ENCODE measurements around the gene HACD1. TPM values are rescaled to one million over a fixed set of nuclear protein-coding genes. Genes with fewer than 3 reads are reported as not detected.

Gene HACD1, protein sequence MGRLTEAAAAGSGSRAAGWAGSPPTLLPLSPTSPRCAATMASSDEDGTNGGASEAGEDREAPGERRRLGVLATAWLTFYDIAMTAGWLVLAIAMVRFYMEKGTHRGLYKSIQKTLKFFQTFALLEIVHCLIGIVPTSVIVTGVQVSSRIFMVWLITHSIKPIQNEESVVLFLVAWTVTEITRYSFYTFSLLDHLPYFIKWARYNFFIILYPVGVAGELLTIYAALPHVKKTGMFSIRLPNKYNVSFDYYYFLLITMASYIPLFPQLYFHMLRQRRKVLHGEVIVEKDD
- 1 to 10 TPM; 4.2 to 5.4 TPM for total RNA-seq

DNA sequence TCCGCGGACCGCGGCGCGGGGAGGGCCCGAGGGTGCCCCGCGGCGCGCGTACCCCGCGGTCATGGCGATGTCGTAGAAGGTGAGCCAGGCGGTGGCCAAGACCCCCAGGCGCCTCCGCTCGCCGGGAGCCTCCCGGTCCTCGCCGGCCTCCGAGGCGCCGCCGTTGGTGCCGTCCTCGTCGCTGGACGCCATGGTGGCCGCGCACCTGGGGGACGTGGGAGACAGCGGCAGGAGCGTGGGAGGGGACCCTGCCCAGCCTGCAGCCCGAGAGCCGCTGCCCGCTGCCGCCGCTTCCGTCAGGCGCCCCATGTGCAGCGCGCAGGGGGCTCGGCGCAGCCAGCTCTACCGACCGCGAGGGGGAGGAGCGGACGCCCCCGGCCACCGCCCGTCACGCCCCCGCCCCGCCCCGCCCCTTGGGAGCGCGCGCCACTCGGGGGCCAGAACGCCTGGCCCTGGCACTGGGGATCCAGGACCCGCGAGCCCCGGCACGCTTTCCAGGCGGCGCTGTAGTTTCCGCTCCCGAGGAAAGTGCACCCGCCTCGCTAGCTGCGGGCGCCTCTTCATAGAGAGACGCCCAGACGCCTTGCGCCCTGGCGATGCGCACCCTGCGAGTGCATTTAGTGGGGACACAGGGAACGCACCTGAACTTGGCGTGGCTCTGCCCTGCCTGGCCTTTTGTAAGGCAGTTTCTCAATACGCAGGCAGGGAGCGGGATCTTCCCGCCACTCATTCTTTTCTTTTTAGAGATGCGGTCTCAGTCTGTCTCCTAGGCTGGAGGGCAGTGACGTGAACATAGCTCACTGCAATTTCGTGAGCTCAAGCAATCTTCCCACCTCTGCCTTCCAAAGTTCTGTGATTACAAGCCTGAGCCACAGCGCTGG, at the start of gene HACD1:
Gene HACD1 (minus strand): TSS at position 344 of the 881 bp plus-strand sequence. CDS start 35 bp downstream, at position 309.
- Mint-ChIP-seq H3K27ac (no peak within 1 kb of the TSS), H3K27me3 (ENCODE audit: low read depth) (peaks cover 21% of the 10 kb centered on the region), H3K4me1 (ENCODE audit: low read depth) (peaks cover 11% of the 10 kb centered on the region), H3K4me3 (peak within 1 kb of the TSS; percentile 88 to 93), H3K9me3 (no peaks in the 10 kb centered on the region), H3K36me3 (ENCODE audit: insufficient read depth in 2 of 2) (no peaks in the 10 kb centered on the region)
- DNase-seq = peak; percentile 64 to 65
- ATAC-seq (replicated peaks in 1 of 2) = peak; percentile 76 to 81

DNA sequence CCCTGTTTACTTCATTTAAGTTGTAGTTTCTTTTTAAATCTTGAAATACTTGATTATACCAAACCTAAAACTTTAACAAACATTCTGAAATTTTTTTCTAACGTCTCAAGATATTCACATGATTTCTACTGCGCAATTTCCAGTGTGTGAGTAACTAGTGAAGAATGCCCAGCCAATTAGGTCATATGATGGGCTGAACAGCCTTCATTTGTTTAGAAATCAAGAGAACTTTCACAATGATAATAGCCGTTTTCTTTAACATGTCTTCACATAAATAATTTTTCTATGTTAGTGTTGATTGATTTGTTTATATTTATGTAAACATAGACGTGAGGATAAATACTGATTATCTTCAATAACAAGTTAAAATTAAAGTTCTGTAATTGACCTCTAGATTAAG, 48.6 kb upstream of the HACD1 start:
- DNase-seq (no peak), ATAC-seq (replicated peaks in 1 of 2) (no peak)
- Mint-ChIP-seq H3K9me3 (no peaks in the 10 kb centered on the region), H3K36me3 (ENCODE audit: insufficient read depth in 2 of 2) (peaks cover 7 to 15% of the 10 kb centered on the region in 2 donors), H3K27ac (no peak overlapping the region), H3K4me3 (no peak overlapping the region), H3K27me3 (ENCODE audit: low read depth) (no peaks in the 10 kb centered on the region), H3K4me1 (ENCODE audit: low read depth) (peaks cover 70% of the 10 kb centered on the region)

DNA sequence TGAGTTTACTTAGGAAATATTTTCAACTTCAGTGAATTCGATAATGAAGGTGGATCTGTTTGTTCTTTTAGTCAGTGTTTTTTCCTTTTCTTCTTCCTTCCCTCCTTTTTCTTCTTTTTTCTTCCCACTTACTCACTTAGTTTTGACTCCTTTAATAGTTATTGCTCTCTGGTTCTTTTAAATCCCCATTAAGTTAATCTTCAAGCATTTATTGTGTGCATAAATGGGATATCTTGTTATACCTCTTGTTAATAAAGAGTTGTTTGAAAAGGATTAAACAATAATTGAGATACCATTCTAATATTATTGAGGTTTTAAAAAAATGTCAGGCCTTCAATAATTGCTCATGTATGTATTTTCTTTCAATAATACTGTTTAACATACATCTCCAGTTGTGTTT, 46.3 kb upstream of the HACD1 start:
- H3K27me3 Mint-ChIP-seq (ENCODE audit: low read depth) = no peaks in the 10 kb centered on the region
- H3K9me3 Mint-ChIP-seq = no peaks in the 10 kb centered on the region
- ATAC-seq (replicated peaks in 1 of 2) (no peak), DNase-seq (no peak)
- peaks cover 55% of the 10 kb centered on the region for H3K4me1 Mint-ChIP-seq (ENCODE audit: low read depth)
- H3K4me3 Mint-ChIP-seq = peak overlapping the region in 1 of 2 donors; percentile 65
- peak overlapping the region; percentile 58 for H3K27ac Mint-ChIP-seq
- H3K36me3 Mint-ChIP-seq (ENCODE audit: insufficient read depth in 2 of 2) = peaks cover 7 to 16% of the 10 kb centered on the region in 2 donors

DNA sequence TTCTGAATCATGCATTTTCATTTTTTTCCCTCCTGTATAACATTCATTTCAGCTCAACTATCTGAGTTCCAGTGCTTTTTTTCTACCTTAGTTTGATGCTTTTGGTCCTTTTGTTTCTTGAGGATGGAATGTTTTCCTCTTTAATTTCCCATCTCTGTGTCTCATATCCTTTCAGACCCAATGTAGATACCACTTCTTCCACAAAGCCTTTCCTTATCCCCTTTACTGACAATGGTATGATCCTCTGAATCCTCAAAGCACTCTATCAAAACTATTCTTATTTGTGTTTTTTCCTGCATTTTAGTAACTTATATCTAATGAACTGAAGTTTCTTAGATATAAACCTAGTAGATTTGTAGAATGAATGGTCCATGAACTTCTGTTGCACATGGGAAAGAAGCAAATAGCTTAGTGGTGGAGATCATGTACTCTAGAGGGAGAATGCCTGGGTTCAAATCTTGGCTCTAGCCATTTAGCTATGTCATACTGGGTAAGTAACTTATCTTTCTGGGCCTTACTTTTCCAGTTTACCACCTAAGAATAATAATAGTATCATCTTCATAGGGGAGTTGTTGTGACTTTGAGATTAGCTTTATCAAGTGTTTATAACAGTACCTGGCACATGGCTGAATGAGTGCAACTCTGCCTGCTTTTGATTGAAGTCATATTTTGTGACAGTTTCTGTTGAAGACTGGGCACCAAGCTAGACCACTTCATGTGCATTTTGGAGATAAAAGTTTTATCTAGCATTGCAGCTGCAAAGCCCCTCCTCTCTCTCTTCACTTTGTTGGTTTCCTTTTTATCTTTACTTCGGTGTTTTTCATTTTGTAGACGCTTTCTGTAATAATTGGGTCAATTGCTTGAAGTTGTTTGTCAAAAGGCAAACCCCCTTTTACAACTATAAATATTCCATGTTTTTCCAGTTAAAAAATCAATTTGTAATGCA, 45.3 kb upstream of the HACD1 start:
- H3K4me1 Mint-ChIP-seq (ENCODE audit: low read depth) = peaks cover 55% of the 10 kb centered on the region
- H3K9me3 Mint-ChIP-seq = no peaks in the 10 kb centered on the region
- H3K4me3 Mint-ChIP-seq = peak overlapping the region in 1 of 2 donors; percentile 44
- DNase-seq (no peak), ATAC-seq (replicated peaks in 1 of 2) (no peak)
- H3K36me3 Mint-ChIP-seq (ENCODE audit: insufficient read depth in 2 of 2) = peaks cover 7 to 20% of the 10 kb centered on the region in 2 donors
- H3K27me3 Mint-ChIP-seq (ENCODE audit: low read depth) = no peaks in the 10 kb centered on the region
- H3K27ac Mint-ChIP-seq = peak overlapping the region; percentile 72

DNA sequence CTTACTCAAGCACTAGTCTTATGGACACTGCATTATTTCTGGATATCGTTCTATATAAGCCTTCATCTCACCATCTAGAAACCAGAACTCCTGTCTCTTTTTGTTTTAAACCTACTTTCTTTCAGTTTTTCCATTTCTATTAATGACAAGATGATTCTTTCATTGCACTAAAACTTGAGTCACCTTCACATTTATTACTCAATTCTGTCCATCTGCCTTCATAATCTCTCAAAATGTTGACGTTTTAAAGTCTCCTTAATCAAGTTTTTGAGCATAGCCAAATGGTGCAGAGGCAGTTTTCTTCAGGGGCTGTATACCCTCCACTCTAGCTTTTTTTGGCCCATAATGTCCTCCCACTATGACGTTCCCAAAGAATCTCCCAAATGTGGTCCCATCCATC, 44.3 kb upstream of the HACD1 start:
- Mint-ChIP-seq H3K36me3 (ENCODE audit: insufficient read depth in 2 of 2) (peaks cover 7 to 24% of the 10 kb centered on the region in 2 donors), H3K4me1 (ENCODE audit: low read depth) (peaks cover 57% of the 10 kb centered on the region), H3K27me3 (ENCODE audit: low read depth) (no peaks in the 10 kb centered on the region), H3K9me3 (no peaks in the 10 kb centered on the region), H3K4me3 (peak overlapping the region in 1 of 2 donors; percentile 44), H3K27ac (peak overlapping the region; percentile 74)
- ATAC-seq (replicated peaks in 1 of 2) = no peak
- DNase-seq = no peak

DNA sequence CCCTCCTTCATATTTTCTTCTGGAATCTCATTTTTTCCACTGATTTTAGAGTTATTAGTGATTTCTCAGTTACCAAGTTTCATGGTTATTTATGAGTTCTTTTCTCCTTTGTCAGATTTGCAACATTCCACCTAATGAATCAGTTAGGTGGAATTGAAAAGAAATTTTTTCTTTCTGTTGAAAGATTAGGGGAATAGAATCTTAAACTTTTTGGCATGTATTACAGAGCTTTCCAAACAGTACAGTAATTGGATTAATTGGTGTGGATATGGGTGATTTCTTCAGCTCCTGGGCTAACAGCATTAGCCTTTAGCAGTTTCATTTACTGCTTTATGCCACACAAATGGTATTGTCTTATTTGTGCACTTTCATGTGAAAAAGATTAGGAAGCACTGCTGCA, 43.7 kb upstream of the HACD1 start:
- no peak overlapping the region for H3K27ac Mint-ChIP-seq
- no peaks in the 10 kb centered on the region for H3K27me3 Mint-ChIP-seq (ENCODE audit: low read depth)
- peaks cover 7 to 26% of the 10 kb centered on the region in 2 donors for H3K36me3 Mint-ChIP-seq (ENCODE audit: insufficient read depth in 2 of 2)
- peaks cover 62% of the 10 kb centered on the region for H3K4me1 Mint-ChIP-seq (ENCODE audit: low read depth)
- peak overlapping the region in 1 of 2 donors; percentile 40 for H3K4me3 Mint-ChIP-seq
- no peak for DNase-seq
- no peaks in the 10 kb centered on the region for H3K9me3 Mint-ChIP-seq
- no peak for ATAC-seq (replicated peaks in 1 of 2)

DNA sequence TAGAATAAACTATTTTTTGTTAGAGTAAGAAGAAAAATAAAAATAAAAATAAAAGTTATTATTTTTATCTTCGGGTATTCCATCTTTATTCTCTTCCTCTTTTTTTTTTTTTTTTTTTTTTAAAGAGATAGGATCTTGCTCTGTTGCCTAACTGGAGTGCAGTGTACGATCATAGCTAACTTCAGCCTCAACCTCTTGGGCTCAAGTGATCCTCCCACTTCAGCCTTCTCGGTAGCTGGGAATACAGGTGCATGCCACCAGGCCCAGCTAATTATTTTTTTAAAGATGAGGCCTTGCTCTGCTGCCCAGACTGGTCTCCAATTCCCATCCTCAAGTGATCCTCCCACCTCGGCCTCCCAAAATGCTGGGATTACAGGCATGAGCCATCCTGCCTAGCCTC, 42.2 kb upstream of the HACD1 start:
- no peak for ATAC-seq (replicated peaks in 1 of 2)
- no peaks in the 10 kb centered on the region for H3K27me3 Mint-ChIP-seq (ENCODE audit: low read depth)
- peaks cover 74% of the 10 kb centered on the region for H3K4me1 Mint-ChIP-seq (ENCODE audit: low read depth)
- H3K36me3 Mint-ChIP-seq (ENCODE audit: insufficient read depth in 2 of 2) = peaks cover 9 to 31% of the 10 kb centered on the region in 2 donors
- H3K4me3 Mint-ChIP-seq = no peak overlapping the region
- peaks cover 2% of the 10 kb centered on the region in 2 donors for H3K9me3 Mint-ChIP-seq
- no peak overlapping the region for H3K27ac Mint-ChIP-seq
- no peak for DNase-seq

- H3K4me1 Mint-ChIP-seq (ENCODE audit: low read depth) = peaks cover 73% of the 10 kb centered on the region
- peak overlapping the region; percentile 59 for H3K27ac Mint-ChIP-seq
- DNase-seq = no peak
- H3K36me3 Mint-ChIP-seq (ENCODE audit: insufficient read depth in 2 of 2) = peaks cover 16 to 40% of the 10 kb centered on the region in 2 donors
- no peaks in the 10 kb centered on the region for H3K27me3 Mint-ChIP-seq (ENCODE audit: low read depth)
- H3K9me3 Mint-ChIP-seq = peaks cover 3 to 7% of the 10 kb centered on the region in 2 donors
- ATAC-seq (replicated peaks in 1 of 2) = no peak
- peak overlapping the region; percentile 5 to 59 for H3K4me3 Mint-ChIP-seq
Measured at GRCh38 chr10:17657103-17657500, 39.9 kb upstream of the HACD1 start.

DNA sequence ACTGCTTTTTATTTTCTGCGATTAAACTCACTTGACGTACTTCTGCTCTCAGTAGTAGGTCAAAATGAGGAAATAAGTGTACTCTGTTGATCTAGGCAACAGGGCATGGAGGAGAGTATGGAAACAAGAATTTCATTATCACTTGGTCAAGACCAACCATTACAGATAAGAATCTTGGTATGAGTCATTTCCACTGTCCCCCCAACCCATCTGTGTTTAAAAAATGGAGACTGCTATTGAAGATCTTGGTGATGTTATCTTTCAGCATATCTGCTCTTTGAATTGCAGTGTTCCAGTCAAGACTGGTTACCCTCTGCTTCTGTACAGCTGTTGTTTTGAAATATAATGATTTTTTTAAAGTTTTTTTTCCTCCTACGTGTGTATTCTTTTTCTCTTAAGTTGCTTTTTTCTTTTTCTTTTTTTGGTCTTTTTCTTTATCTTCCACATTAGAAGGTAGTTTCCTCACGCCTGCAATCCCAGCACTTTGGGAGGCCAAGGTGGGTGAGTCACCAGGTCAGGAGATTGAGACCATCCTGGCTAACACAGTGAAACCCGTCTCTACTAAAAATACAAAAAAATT, 38.5 kb upstream of the HACD1 start:
- Mint-ChIP-seq H3K4me1 (ENCODE audit: low read depth) (peaks cover 78% of the 10 kb centered on the region), H3K4me3 (peak overlapping the region; percentile 35 to 62), H3K27ac (peak overlapping the region; percentile 57), H3K27me3 (ENCODE audit: low read depth) (no peaks in the 10 kb centered on the region), H3K36me3 (ENCODE audit: insufficient read depth in 2 of 2) (peaks cover 11 to 48% of the 10 kb centered on the region in 2 donors), H3K9me3 (peaks cover 3 to 7% of the 10 kb centered on the region in 2 donors)
- ATAC-seq (replicated peaks in 1 of 2) = peak; percentile 74 to 77
- DNase-seq = no peak

- ATAC-seq (replicated peaks in 1 of 2) (no peak), DNase-seq (no peak)
- Mint-ChIP-seq H3K4me3 (peak overlapping the region in 1 of 2 donors; percentile 62), H3K27me3 (ENCODE audit: low read depth) (no peaks in the 10 kb centered on the region), H3K9me3 (peaks cover 3 to 7% of the 10 kb centered on the region in 2 donors), H3K36me3 (ENCODE audit: insufficient read depth in 2 of 2) (peaks cover 15 to 52% of the 10 kb centered on the region in 2 donors), H3K27ac (peak overlapping the region; percentile 35), H3K4me1 (ENCODE audit: low read depth) (peaks cover 84% of the 10 kb centered on the region)
Measured at GRCh38 chr10:17655009-17655408, 37.8 kb upstream of the HACD1 start.

GRCh38 chr10:17652585-17652984, 35.4 kb upstream of the HACD1 start:
- Mint-ChIP-seq H3K4me1 (ENCODE audit: low read depth) (peaks cover 94% of the 10 kb centered on the region), H3K27ac (no peak overlapping the region), H3K27me3 (ENCODE audit: low read depth) (no peaks in the 10 kb centered on the region), H3K36me3 (ENCODE audit: insufficient read depth in 2 of 2) (peaks cover 22 to 60% of the 10 kb centered on the region in 2 donors), H3K4me3 (no peak overlapping the region), H3K9me3 (peaks cover 8 to 11% of the 10 kb centered on the region in 2 donors)
- ATAC-seq (replicated peaks in 1 of 2) (no peak), DNase-seq (no peak)

DNA sequence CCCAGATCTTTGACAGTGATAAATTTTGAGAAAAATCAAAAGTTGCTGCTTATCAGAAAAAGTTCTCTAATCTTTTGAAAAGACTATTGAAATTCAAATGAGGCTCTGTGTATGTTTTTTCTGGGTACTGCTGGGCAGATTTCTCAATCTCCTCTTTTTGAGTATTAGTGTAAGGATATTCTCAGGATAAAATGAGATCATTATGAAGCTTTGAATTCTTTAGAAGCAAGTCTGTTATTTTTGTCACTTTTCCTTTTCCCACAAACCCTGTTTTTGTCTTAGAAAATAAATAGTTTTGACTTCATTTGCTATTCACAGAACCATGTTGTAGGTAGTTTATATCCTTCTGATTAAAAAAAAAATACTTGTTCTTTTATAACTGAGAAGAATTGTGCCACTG, 34.7 kb upstream of the HACD1 start:
- H3K27ac Mint-ChIP-seq = peak overlapping the region; percentile 46
- H3K9me3 Mint-ChIP-seq = peaks cover 8 to 11% of the 10 kb centered on the region in 2 donors
- H3K36me3 Mint-ChIP-seq (ENCODE audit: insufficient read depth in 2 of 2) = peaks cover 22 to 61% of the 10 kb centered on the region in 2 donors
- no peaks in the 10 kb centered on the region for H3K27me3 Mint-ChIP-seq (ENCODE audit: low read depth)
- DNase-seq (no peak), ATAC-seq (replicated peaks in 1 of 2) (no peak)
- H3K4me3 Mint-ChIP-seq = peak overlapping the region; percentile 31 to 34
- H3K4me1 Mint-ChIP-seq (ENCODE audit: low read depth) = peaks cover 94% of the 10 kb centered on the region

All from activated T-cell treated with anti-CD3 and anti-CD28 coated beads, Interleukin-2, amount 50 U/mL, for 72 hours (primary cell).